Renal pelvis (tissue), 4 donors: ENCODE measurements around the gene GPR146. TPM values are rescaled to one million over a fixed set of nuclear protein-coding genes. Genes with fewer than 3 reads are reported as not detected.
"Not testable (repeated sequence)": the region's sequence is repeated elsewhere in the genome, so short reads cannot be mapped to it uniquely, and the experiment has no call there.

Source experiments
- DNase-seq: peaks from one replicate; pipeline ENCODE4 v3.0.0-alpha.2; 2013
- polyA plus RNA-seq, 3 donors: library from polyadenylated mRNA; unstranded; fragments of 120-200 nt; gene quantifications; one replicate each; pipeline ENCODE4 v1.2.1, GENCODE V29; 2013; ENCODE audit not compliant: insufficient read length in 3 of 3

The GPR146 gene
- polyA plus RNA-seq, 3 donors, result 3.7 to 4.8 (median 4.7) TPM

GRCh38 chr7:1024876-1025742 is 19.2 kb upstream of the GPR146 start:
- DNase-seq, result no peak

- DNase-seq, result no peak
Measured at GRCh38 chr7:1025743-1026581, 18.4 kb upstream of the GPR146 start.

GRCh38 chr7:1026721-1027161 is 17.6 kb upstream of the GPR146 start:
- no peak for DNase-seq

GRCh38 chr7:1027242-1028043 is 16.9 kb upstream of the GPR146 start:
- DNase-seq, result no peak

GRCh38 chr7:1028044-1028770 is 16.1 kb upstream of the GPR146 start:
- DNase-seq, result peak; percentile 90

GRCh38 chr7:1028775-1029636 is 15.3 kb upstream of the GPR146 start:
- DNase-seq, result peak; percentile 72

- no peak for DNase-seq
Measured at GRCh38 chr7:1029637-1030443, 14.5 kb upstream of the GPR146 start.

GRCh38 chr7:1030444-1031070 is 13.8 kb upstream of the GPR146 start:
- no peak for DNase-seq

GRCh38 chr7:1031716-1032455 is 12.5 kb upstream of the GPR146 start:
- DNase-seq, result no peak

- no peak for DNase-seq
Measured at GRCh38 chr7:1032536-1033181, 11.7 kb upstream of the GPR146 start.

GRCh38 chr7:1033546-1034145 is 10.7 kb upstream of the GPR146 start:
- DNase-seq, result no peak

GRCh38 chr7:1034769-1035168 is 9.6 kb upstream of the GPR146 start:
- not testable (repeated sequence) for DNase-seq

- not testable (repeated sequence) for DNase-seq
Measured at GRCh38 chr7:1036164-1036928, 8.0 kb upstream of the GPR146 start.

GRCh38 chr7:1040233-1040632 is 4.1 kb upstream of the GPR146 start:
- not testable (repeated sequence) for DNase-seq

GRCh38 chr7:1040790-1041189 is 3.6 kb upstream of the GPR146 start:
- peak; percentile 72 for DNase-seq
